NCI-H1694 treated with DMSO at 0.1 percent for 48 hours (cell line): ENCODE results near the gene TTC28.
"Not testable (repeated sequence)": the region's sequence is repeated elsewhere in the genome, so short reads cannot be mapped to it uniquely, and the experiment has no call there.

ENCODE experiments used
- DNase-seq: peaks from one replicate; lab custom pipeline; 2025; lab: John Stamatoyannopoulos, UW

The TTC28 gene

DNA sequence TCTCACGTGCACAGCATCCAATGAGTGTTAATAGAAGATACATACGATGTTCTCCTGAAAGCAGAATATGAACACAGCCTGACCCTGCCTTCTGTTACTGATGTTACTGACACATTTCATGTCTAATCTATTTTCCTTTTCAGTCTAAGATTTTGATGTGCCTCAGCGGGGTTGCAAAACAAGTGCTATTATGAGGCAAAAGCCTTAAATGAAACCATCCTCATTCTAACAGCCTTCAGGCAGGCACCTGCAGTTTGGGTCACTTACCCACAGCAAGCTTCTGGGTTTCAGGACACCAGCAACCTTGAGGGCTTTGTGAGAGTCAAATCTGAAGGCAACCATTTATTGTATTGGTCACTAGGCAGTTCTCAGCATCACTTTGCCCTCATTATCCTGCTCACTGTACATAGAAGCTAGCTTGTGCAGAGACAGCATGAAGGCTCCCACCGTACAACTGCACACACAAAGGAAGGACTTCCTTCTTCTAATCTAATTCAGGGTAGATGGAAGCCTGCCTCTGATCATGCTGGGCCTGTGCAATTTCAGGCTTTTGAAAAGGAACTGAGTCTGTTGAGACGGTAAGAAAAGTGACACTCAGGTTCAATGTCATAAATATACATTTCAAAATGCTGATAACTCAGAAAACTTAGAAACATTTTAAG is 577.4 kb downstream of the TTC28 start:
- no peak for DNase-seq

GRCh38 chr22:28097627-28098026 is 582.0 kb downstream of the TTC28 start:
- DNase-seq: no peak

DNA sequence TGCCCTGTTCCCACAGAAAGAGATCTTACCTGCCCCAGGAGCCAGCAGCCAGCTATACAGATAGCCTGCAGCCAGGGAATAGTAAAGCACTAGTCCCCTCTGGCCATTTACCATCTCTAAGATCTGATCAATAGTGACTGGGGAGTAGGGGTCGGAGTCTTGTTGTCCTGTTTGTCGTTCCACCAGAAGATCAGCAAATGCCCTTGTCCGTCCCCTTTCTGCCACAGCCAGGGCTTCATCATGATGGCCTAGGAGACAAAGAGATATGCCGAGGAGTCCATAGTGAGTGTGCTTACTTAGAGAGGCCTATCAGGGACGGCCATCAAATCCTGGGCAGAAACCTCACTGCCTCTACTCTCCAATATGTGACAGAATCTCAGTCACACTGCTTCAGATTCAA is 583.5 kb downstream of the TTC28 start:
- DNase-seq: no peak

DNA sequence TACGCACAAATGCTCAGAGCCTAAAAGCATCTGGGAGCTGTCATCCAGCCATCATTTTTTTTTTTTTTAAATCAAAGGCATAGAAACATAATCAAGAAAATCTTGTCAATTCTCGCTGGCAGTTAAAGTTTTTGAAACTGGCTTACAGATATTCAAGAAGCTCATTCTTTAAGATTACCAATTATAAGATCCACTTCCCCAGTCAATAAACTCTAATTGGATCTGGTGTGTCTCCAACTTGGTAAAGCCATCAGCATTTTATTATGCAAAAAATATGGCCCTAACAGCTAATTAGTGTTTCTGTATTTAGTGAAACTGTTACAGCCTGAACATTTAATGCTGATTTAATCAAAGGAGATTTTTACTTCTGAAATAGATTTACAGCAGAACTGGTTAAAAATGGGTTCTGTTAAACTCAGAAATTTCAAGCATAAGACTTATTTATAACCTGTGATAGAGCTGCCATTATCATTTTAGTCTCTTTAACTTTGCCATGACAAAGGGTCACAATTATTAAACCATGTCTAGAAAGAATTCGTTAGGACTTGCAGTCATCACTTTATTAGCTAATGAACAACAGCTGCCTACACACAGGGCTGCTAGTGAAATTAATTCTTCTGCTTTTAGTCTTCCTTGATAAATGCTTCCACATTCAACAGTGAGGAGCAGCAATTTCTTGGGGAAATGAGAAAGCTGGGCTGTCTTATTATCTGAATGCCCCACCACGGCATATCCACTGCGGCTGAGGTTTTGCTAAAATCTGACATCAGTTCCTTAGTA is 584.1 kb downstream of the TTC28 start:
- no peak for DNase-seq

DNA sequence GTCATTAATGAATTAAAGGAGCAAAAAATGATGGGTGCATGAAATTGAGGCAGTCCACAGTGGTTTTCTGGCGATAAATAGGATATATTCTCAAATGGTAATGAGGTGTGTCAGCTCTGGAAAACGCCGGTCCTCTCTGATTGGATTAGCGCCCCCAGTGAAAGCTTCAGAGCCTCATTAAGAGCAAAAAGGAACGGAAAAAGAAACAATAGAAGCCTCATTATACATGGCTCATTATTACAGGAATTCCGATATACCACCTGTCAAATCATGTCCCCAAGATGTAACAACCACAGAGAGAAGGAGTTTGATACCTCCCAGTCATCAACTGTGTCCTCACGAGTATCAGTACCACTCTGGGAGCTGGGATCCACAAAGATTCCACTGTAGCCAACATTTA is 584.9 kb downstream of the TTC28 start:
- DNase-seq: no peak

GRCh38 chr22:28093711-28094110 is 585.9 kb downstream of the TTC28 start:
- DNase-seq: no peak

GRCh38 chr22:28091486-28091885 is 588.2 kb downstream of the TTC28 start:
- DNase-seq: no peak

GRCh38 chr22:28089541-28089940 is 590.1 kb downstream of the TTC28 start:
- DNase-seq: not testable (repeated sequence)

DNA sequence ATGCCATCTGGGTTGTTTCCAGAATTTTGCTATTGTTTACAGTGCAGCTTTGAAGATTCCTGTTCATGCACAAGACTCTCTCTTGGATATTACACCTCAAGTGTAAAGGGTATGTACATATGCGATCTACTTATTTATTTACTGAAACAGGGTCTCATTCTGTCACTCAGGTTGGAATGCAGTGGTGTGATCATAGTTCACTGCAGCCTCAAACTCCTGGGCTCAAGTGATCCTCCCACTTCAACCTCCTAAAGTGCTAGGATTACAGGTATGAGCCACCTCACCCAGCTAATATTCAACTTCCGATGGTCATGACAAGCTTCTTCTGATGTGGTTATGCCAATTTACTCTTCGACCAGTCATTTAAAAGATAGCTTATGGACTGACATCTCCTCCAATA is 602.5 kb downstream of the TTC28 start:
- no peak for DNase-seq

- no peak for DNase-seq
Measured at GRCh38 chr22:28075358-28075981, 604.2 kb downstream of the TTC28 start.

- DNase-seq: no peak
Measured at GRCh38 chr22:28074526-28074925, 605.1 kb downstream of the TTC28 start.

GRCh38 chr22:28072066-28072465 is 607.6 kb downstream of the TTC28 start:
- no peak for DNase-seq

DNA sequence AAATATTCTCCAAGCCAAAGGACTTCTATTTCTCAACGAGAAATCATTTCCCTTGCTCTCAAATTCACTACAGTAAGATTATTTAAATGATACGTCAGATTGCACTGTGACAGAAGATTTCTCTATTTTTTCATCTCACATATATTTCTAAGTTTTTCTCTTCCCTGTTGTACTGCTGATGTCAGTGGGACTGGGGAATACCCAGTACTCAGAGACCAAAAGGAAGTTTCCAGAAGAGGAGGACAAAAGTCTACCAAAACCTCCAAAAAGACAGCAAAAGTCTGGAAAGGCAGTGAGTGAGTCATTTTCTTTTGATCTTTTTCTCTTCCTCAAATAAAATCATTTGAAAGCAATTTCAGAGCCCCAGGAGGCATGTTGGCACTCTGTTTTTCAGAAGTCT is 610.8 kb downstream of the TTC28 start:
- DNase-seq: no peak

DNA sequence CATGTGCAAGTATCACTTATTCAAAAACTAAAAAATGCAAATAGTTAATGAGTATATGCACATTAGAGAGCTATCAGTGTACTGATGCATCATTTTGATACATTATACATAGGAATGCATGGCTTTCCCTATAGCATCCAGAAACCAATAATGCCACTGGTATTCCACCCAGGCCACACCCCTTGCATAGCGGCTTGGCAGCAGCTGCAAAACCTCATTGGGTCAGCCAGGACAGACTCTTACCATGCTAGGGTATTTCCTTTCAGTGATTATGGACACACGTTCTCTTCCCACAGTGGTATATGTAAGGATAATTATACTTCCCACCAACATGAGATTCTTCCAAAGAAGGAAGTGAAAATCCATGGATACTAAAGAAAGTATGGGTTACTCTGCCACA is 614.7 kb downstream of the TTC28 start:
- DNase-seq: no peak

GRCh38 chr22:28063656-28064055 is 616.0 kb downstream of the TTC28 start:
- no peak for DNase-seq

DNA sequence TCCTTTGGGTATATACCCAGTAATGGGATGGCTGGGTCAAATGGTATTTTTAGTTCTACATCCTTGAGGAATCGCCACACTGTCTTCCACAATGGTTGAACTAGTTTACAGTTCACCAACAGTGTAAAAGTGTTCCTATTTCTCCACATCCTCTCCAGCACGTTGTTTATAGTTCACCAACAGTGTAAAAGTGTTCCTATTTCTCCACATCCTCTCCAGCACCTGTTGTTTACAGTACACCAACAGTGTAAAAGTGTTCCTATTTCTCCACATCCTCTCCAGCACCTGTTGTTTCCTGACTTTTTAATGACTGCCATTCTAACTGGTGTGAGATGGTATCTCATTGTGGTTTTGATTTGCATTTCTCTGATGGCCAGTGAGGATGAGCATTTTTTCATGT is 619.0 kb downstream of the TTC28 start:
- not testable (repeated sequence) for DNase-seq

GRCh38 chr22:28058036-28058435 is 621.6 kb downstream of the TTC28 start:
- no peak for DNase-seq

DNA sequence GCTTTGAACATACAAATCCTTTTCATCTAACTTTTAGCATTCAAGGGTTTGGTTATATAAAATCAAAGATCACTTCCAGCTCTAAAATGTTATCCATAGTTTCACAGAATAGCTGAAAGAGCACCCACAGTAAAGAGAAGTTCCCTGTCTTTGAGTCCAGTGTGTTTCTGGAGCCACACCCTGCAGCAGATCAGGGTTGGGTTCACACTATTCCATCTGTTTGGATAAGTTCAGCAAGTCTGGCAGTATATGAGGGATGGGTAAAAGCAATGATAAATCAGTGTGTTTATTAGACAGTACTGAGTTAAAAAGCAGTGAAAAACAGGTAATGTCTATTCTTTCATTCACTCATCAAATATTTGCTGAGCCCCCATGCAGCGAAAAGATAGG is 624.8 kb downstream of the TTC28 start:
- DNase-seq: no peak

- DNase-seq: no peak
Measured at GRCh38 chr22:28053896-28054818, 625.5 kb downstream of the TTC28 start.

DNA sequence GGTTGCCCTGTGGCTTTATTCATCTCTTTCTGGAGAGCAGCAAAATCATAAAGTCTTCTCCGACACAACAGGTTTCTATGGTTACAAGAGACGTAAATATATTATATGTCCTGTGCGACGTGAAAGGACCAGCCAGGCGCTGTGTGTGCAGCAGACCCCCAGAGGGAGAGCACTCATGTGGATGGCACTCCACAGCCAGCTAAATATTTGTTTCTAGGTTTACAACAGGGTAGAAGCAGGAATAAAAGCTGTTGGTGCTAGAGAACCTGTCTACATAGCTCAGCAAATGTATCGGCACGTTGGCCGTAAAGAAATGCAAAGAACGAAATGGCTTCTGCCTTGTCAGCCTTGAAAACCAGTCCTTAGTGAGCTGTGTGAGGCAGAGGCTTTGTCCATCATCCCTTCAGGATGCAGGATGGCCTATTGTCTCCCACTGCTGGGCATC is 626.8 kb downstream of the TTC28 start:
- DNase-seq: no peak

- DNase-seq: peak; percentile 38
Measured at GRCh38 chr22:28051787-28052356, 627.8 kb downstream of the TTC28 start.
